NCI-H82 treated with DMSO at 0.1 percent for 48 hours (cell line): ENCODE measurements around the gene LRRK2.
"Not testable (repeated sequence)": the region's sequence is repeated elsewhere in the genome, so short reads cannot be mapped to it uniquely, and the experiment has no call there.

Experiments used
- DNase-seq: peaks from one replicate; lab custom pipeline; 2025; ENCODE audit not compliant: unreplicated experiment; lab: John Stamatoyannopoulos, UW

The LRRK2 gene

DNA sequence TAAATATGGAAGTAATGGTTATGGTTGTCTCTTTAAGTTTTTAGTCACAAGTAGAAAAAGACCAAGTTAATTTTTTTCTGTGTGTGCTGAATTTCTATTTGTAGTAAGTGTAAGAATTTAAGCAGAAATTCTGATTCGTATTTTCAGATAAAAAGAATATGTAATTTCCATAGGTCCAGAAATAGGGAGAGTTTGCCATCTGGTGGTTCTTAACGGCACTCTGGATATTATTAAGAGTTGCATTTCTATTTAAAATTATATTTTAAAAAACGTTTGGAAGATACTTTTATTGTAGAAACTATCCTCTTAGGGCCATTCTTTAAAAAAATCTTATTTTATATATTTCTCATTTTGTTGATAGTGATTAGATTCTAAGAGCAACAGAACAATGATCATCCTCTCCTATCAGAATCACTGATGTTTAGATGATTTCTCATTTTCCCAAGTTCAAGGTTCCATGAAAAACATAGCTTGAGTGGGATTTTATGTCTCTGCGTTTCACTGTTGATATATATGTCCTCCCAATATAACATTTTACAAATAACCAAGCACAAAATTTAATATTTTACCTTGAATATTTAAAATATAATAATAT lies 88.3 kb downstream of the LRRK2 start:
- no peak for DNase-seq

DNA sequence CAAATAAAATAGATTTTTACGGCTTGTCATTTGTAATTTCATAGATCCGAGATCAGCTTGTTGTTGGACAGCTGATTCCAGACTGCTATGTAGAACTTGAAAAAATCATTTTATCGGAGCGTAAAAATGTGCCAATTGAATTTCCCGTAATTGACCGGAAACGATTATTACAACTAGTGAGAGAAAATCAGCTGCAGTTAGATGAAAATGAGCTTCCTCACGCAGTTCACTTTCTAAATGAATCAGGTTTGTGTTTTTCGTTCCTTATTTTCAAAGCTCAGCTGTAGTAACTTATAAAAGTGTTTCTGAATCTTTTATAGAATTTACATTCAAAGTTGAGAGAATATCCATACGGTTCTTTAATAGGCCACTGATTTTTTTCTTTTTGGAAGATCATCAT lies 89.1 kb downstream of the LRRK2 start:
- DNase-seq, result no peak

DNA sequence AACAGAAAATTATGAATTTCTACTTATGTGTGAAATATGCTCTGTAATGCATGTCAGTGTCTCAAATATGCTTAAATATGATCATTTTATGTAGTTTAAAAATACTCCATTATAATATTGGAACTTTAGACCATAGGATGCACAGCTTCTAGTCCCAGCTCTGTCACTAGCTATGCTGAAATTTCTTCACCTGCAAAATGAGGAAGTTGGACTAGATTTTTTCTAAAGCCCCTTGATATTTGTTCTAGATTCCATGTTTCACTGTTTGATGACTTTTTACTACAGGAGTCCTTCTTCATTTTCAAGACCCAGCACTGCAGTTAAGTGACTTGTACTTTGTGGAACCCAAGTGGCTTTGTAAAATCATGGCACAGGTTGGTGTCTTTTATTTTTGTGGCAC lies 90.1 kb downstream of the LRRK2 start:
- no peak for DNase-seq

DNA sequence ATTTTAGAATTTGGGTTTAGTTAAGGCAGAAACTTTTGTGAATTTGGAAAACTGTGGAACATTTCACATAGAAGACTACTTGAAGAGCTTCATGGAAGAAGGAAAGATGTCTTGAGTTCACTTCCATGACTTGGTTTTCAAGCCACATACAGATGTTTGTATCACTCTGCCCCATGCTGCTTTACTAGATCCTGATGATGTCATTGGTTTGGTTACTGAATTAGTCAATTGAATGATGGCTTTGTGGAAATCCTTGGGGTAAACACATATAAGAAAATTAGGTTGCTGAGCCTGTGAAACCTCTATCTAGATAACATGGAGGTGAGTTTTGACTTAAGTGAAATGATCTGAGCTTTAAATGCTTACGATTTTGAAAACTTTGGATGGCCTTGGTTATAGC lies 90.6 kb downstream of the LRRK2 start:
- no peak for DNase-seq

DNA sequence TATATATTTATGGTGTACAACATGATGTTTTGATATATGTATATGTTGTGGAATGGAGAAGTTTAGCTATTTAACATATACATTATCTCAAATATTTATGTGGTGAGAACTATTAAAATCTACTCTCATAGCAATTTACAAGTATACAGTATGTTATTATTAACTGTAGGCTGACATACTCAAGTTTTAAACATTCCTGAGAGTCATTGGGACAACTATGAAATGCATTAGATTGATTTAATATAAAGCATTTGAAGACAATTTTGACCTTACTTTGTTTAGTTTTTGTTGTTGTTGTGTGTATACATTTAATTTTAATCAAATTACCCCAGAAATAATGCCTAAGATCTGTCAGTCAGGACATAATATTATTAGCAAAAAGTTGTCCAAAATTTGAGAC lies 99.5 kb downstream of the LRRK2 start:
- DNase-seq, result no peak

DNA sequence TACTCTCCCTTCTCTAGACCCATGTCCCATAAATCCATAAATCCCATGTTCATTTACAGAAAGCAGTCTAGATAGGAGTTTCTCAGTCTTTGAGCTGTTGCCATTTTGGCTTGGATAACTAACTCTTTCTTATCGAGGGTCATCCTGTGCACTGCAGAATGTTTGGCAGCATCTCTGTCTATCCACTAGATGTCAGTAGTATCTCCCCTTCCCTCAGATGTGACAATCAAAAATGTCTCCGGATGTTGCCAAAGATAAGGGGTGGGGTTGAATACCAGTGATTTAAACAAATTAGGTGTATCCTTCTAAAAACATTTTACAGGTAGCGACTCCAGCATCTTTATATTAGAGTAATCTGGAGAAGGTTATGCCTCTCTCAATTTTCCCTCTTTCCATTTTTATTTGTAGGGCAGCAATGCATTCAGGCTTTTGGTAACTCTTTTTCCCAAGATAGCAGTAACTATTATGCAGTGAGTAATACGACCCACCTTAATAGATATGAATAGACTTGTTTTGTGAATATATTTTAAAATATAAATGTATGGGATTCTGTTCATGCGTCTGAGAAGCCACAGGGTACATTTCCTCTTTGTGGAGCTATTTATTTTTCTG lies 100.7 kb downstream of the LRRK2 start:
- peak; percentile 63 for DNase-seq

DNA sequence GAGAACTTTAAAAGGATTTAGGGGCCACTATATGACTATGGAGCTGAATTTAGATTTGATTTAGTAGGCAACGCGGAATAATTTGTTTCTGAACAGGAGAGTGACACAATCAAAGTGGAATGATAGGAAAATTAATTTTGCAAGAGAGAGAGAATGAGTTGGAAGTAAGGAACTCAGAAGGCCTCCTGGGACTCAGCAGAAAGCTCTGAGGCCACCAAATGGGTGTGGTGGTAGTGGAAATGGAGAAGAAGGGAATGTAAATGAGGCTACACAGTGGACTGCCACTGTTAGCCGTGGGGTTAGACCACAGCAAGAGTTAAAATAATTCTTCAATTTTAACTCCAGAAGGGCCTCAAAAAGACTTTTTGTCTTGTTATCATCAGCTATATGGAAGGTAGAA lies 102.7 kb downstream of the LRRK2 start:
- no peak for DNase-seq

DNA sequence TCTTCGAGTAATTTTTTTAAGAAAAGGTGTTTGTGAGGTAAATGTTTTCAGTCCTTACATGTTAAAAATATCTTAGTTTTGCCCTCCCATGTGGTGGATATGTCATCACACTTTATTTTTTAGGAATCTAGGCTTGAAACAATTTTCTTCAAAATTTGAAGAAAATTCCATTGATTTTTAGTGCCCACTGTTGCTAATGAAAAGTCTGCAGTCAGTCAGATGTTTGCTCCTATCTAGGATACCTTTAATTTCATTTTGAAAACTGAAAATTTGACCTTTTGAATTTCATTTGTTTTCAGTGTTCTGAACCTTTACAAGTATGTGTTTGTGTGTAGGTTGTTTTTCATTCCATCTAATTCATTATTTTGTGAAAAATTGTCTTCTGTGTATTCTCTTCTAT lies 105.4 kb downstream of the LRRK2 start:
- no peak for DNase-seq

DNA sequence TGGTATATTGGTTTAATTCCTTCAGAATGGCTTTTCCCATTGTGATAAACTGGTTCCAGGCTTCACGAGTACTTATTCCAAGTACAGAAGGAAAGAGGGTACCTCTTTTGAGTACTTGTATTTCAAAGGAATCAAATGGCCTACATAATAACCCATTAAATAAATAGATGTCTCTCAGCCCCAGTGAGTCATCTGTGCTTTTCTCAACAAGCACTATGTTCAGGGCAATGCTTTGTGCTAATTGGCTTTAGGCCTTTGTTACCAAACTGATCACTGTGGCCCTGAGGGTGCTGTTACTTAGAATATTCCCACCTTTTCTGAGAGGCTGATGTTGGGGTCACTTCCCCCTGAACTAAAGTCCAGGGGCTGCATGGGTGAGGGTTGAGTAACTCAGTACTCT lies 107.1 kb downstream of the LRRK2 start:
- DNase-seq, result no peak

DNA sequence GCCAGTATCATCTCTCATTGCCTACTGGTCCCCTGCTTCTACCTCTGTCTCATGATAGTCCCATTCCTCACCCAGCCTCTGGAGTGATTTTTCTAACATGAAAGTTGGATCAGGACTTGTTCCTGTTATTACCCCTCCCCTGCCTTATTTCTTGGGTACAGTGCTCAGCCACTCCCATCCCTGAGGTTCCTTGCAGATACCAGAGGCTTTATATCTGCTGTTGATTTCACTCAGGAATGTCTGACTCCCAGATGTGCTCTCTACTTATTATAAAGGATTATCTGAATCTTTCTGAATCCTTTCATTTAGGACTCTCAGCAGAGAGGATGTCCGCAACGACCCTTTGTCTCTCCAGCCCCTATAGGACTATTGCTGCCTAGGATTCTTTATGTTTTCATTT lies 111.2 kb downstream of the LRRK2 start:
- DNase-seq, result no peak

DNA sequence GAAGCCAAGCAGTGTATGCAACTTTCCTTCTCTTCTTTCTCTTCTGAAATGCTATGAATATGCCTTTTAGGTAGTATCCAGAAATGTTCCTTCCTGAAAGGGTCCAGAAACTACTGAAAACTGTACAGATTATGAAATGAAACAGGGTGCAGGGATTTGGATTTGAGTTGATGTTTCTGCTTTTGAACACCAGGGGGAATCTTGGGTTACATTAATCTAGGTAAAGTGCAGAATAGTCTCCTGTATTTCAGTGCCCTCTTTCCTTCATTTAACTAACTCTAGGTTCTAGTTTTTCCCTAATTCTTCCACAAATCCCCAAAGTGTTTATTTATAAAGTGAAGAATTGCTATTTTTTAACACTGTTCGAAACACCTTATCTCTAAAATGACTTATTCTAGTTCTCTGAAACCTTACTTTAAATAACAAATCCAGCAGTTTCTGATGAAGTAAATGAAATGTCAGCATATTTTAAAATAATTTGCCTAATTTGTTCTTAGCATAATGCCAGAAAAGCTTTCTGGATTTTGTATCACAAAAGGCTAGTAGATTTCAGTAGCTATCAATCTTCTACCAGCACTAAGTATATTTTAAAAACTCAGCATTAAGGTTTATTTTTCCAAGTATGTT lies 111.9 kb downstream of the LRRK2 start:
- DNase-seq, result peak; percentile 36

DNA sequence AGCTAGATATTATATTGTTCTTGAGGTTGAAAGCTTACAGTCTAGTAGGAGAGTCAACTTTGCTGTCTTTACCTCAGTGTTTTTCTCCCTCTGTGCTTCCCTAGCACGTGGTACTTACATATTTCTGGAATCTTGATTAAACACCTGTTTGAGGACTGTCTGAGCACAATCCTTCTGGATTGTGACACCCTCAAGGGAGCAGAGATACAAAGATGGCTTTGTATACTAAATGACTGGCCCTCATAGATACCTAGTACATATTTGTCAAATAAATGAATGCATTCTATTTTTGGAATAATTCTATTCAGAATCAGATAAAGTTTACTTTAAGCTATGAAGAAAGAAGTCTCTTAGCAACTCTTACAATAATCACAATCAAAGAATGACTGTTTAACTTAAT lies 113.3 kb downstream of the LRRK2 start:
- DNase-seq, result no peak

DNA sequence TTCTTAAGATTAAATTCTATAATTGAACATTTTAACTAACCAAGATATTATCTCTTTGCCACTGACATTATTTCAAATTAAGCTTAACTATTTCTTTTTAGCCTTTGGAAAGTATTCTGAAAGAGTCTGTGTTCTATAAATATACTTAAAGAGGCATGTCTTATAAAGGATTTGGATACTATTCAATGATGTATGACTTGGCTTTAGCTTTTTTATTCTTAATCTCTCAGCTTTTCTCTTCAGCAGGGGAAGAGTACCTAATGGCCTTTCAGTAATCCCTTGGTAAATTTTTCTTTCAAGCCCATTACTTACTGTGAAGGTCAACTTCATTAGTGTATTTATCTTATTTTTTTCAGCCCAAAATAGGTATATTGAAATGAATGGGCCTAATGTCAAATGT lies 113.8 kb downstream of the LRRK2 start:
- peak; percentile 89 for DNase-seq

DNA sequence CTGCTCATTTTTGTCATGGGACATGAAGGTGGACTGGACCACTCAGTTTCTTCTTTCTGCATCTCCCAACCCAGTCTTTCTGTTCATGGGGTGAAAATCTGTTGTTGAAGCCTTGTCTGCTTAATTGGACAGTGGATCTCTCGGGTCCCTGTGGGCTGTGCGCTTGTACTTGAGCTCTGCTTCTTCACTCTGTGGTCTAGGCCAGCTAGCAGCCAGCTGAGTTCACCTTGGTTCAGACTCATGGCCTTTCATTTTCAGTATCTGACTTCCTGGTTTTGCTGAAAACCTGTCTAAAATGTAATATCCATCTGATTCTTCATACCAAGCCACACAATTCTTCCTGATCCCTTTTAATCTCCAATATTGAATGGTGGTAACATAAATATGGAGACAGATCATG lies 117.2 kb downstream of the LRRK2 start:
- no peak for DNase-seq

DNA sequence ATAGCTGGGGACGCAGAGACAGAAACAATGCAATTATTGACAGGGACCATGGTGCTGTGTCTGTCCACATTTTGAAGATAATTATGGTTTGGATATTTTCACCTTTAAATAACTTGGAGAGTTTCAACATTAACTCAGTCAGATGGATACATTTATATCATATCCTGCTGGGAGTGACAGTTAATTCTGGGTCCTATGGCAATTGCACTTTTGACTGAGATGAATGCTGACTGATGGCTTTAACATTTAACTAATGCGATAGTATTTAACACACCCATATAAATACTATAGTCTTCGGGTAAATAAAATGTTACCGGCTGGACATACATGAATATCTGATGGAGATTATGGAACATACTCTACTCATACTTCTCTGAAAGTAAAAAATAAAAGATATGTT lies 118.3 kb downstream of the LRRK2 start:
- no peak for DNase-seq

DNA sequence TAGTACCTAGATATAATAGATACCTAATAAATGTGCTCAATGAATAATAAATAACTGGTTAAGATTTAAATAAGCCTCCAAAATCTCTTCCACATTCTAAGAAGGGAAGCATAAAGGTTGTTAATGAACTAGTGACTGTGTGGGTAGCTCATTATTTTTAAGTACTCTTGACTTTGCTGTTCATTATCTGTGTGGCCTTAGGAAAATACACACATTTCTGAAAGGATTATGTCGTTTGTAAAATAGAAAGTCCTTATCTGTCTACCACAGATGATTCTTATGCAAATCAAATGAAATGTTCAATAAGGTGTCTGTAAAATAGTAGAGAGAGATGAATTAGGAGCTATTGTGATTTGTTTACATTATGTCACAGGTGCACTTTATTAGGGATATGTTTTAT lies 119.5 kb downstream of the LRRK2 start:
- no peak for DNase-seq

DNA sequence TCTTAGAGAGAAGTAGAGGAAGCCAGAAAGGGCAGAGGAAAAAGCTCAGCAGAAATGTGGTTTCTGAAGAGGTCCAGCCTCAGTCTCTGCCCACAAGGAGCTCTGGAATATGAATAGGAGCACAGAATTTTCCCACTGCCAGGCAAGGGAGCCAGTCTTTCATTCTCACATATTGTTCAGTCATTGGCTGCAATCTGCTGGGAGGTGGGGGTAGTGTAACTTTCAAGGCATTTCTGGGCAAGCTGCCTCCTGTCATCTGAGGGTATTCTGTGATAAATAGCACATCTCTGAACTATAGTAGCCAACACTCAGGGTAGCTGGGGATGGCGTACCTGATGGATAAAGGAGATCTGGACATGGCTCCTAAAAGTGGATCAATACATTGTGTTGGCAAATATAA lies 127.2 kb downstream of the LRRK2 start:
- no peak for DNase-seq

DNA sequence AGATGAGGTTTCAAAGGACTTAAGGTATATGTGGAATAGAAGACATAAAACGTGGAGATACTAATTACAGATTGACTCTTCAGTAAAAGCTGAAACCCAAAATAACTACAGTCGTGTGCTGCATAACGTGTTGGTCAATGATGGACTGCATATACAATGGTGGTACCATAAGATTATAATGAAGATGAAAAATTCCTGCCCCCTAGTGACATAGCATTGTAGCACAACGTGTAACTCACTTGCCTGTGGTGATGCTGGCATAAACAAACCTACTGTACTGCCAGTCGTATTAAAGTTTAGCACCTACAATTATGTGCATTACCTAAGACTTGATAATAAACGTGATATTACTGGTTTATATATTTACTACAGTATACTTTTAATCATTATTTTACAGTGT lies 150.3 kb downstream of the LRRK2 start:
- no peak for DNase-seq

DNA sequence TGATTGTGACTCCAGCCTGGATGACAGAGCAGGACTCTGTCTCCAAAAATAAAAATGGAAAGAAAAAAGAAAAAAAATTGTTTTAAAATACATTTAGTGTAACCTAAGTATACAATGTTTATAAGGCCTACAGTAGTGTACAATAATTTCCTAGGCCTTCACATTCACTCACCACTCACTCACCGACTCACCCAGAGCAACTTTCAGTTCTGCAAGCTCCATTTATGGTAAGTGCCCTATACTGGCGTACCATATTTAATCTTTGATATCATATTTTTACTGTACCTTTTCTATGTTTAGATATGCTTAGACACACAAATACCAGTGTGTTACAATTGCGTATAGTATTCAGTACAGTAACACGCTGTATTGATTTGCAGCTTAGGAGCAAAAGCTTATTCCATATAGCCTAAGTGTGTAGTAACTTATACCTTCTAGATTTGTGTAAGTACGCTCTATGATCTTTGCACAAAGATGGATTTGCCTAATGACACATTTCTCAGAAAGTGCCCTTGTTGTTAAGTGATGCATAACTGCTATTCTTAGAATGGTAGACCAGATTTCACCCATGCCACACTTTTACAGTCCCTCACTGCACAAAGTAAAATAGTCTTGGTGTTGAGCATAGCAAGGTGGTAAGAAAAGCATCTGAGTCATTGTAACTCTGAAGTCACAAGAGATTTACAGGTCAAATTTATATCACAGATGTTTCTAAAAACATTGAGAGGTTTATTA lies 151.9 kb downstream of the LRRK2 start:
- DNase-seq, result no peak

DNA sequence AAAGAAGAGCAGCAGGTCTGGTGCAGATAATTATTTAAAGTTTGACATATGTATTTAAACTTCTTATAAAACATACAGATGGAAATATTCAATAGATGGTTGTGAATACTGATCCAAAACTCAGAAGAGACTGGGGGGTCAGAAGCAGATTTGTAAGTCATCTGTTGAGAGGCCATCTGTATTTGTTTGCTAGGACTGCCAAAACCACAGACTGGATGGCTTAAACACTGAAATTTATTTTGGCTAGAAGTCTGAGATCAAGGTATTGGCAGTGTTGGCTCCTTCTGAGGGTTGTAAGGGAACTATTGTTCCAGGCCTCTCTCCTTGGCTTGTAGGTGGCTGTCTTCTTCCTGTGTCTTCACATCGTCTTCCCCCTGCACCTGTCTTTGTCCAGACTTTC lies 153.9 kb downstream of the LRRK2 start:
- no peak for DNase-seq

DNA sequence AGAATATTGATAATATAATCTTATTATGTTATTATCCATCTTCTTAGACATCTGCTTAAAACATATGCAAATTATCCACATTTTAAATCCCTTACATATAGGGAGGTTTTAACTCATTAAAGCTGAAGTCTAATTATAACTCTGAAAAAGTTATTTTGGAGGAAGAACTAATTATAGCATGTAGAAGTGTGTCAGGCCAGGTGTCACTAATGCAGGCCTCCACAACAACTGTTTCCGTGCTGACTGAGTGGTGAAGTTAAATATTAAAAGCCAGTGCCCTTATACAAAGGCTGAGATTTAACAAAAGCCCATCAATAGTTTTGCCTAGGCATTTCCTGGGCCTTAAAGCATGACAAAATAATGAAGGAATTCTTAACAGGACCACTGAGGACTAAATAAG lies 157.4 kb downstream of the LRRK2 start:
- DNase-seq, result peak; percentile 41

DNA sequence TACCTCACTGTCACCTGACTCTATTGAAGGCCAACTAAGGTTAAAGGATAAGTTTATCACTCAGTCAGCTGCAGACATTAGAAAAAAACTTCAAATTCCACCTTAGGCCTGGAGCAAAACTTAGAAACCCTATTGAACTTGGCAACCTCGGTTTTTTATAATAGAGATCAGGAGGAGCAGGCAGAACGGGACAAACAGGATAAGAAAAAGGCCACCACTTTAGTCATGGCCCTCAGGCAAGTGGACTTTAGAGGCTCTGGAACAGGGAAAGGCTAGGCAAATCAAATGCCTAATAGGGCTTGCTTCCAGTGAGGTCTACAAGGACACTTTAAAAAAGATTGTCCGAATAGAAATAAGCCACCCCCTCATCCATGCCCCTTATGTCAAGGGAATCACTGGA lies 162.5 kb downstream of the LRRK2 start:
- DNase-seq, result not testable (repeated sequence)
